Measurements from ENCODE around the gene CCSER2.

The CCSER2 gene

DNA sequence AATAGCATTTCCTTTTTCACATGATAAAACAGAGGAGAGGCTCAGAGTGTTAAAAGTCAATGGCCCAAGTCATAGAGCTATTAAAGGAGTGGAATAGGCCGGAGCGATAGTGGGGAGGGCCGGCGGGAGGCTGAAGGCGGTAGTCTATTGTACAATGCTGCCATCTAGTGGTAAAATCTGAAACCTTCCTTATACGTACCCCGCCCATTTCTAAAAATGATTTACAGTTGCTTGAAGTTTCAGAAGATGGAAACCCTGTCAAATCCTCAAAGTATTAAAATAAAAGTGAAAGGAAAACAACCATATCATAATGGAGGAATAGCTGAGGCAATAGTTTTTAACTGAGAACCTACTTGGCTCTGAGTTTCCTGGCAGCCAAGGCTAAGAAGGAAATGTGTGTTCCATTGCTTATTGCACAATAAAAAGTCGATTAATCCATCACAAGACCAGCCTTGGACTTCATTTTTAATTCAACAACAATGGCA lies 209.1 kb downstream of the CCSER2 start:
- H3K36me3 ChIP-seq (ENCODE audit: control insufficient read depth, insufficient read depth, low read length): no peaks in the 10 kb centered on the region
- H3K9me3 ChIP-seq (ENCODE audit: control insufficient read depth, low read length): no peaks in the 10 kb centered on the region
- peak in 1 of 3 donors; percentile 17 for DNase-seq
- H3K27me3 ChIP-seq (replicated peaks; ENCODE audit: control insufficient read depth, insufficient read depth, low read length, poor library complexity, severe bottlenecking): peaks cover 7% of the 10 kb centered on the region
- H3K4me3 ChIP-seq (ENCODE audit: insufficient read depth, low read depth, low read length, poor library complexity, severe bottlenecking): no peak overlapping the region
- peaks cover 8% of the 10 kb centered on the region for H3K4me1 ChIP-seq (ENCODE audit: control insufficient read depth, insufficient read depth, low read length, poor library complexity, severe bottlenecking)
- H3K27ac ChIP-seq (ENCODE audit: insufficient read depth, low read length, poor library complexity, severe bottlenecking): no peak overlapping the region

DNA sequence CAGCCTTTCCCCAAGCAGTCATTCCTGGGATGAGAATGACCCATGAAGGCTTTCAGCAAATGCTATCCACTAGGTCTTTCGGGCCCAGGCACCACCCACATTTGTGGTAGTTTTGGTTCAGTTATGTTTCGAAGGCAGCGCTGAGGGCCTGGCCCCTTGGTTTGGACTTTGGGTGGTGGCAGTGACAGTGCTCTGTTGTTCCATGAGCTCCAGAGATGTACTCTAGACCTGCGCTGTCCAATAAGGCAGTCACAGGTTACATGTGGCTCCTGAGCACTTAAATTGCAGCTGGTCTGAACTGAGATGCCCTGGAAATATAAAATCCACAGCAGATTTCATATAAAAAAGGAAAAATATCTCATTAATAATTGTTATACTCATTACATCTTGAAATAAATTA lies 209.6 kb downstream of the CCSER2 start:
- no peak overlapping the region for H3K27ac ChIP-seq (ENCODE audit: insufficient read depth, low read length, poor library complexity, severe bottlenecking)
- no peak for DNase-seq
- no peak overlapping the region for H3K4me3 ChIP-seq (ENCODE audit: insufficient read depth, low read depth, low read length, poor library complexity, severe bottlenecking)
- H3K4me1 ChIP-seq (ENCODE audit: control insufficient read depth, insufficient read depth, low read length, poor library complexity, severe bottlenecking): peaks cover 8% of the 10 kb centered on the region
- H3K27me3 ChIP-seq (replicated peaks; ENCODE audit: control insufficient read depth, insufficient read depth, low read length, poor library complexity, severe bottlenecking): peaks cover 7% of the 10 kb centered on the region
- no peaks in the 10 kb centered on the region for H3K36me3 ChIP-seq (ENCODE audit: control insufficient read depth, insufficient read depth, low read length)
- H3K9me3 ChIP-seq (ENCODE audit: control insufficient read depth, low read length): no peaks in the 10 kb centered on the region

DNA sequence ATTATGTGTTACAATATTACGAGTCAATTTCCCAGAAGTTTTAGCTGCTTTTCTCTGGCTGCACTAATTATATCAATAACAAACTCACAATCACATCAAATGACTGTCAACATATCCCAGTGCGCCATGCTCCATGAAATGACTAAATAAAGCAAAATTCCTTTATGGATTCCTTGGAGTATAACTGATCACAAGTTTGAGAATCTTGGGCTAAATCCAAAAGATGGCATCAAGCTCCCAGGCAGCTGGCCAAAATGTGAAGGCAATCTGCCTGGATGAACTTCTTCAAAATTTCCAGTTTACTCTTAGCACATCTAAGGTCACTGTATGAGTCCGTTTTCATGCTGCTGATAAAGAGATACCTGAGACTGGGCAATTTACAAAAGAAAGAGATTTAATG lies 210.8 kb downstream of the CCSER2 start:
- Histone ChIP-seq H3K27me3 (replicated peaks; ENCODE audit: control insufficient read depth, insufficient read depth, low read length, poor library complexity, severe bottlenecking) (peaks cover 7% of the 10 kb centered on the region), H3K36me3 (ENCODE audit: control insufficient read depth, insufficient read depth, low read length) (no peaks in the 10 kb centered on the region), H3K4me3 (ENCODE audit: insufficient read depth, low read depth, low read length, poor library complexity, severe bottlenecking) (no peak overlapping the region), H3K27ac (ENCODE audit: insufficient read depth, low read length, poor library complexity, severe bottlenecking) (no peak overlapping the region), H3K9me3 (ENCODE audit: control insufficient read depth, low read length) (no peaks in the 10 kb centered on the region), H3K4me1 (ENCODE audit: control insufficient read depth, insufficient read depth, low read length, poor library complexity, severe bottlenecking) (peaks cover 8% of the 10 kb centered on the region)
- DNase-seq: no peak

- peak overlapping the region; percentile 46 for H3K4me3 ChIP-seq (ENCODE audit: insufficient read depth, low read depth, low read length, poor library complexity, severe bottlenecking)
- no peak for DNase-seq
- peaks cover 7% of the 10 kb centered on the region for H3K27me3 ChIP-seq (replicated peaks; ENCODE audit: control insufficient read depth, insufficient read depth, low read length, poor library complexity, severe bottlenecking)
- H3K4me1 ChIP-seq (ENCODE audit: control insufficient read depth, insufficient read depth, low read length, poor library complexity, severe bottlenecking): peaks cover 8% of the 10 kb centered on the region
- H3K36me3 ChIP-seq (ENCODE audit: control insufficient read depth, insufficient read depth, low read length): no peaks in the 10 kb centered on the region
- no peaks in the 10 kb centered on the region for H3K9me3 ChIP-seq (ENCODE audit: control insufficient read depth, low read length)
- no peak overlapping the region for H3K27ac ChIP-seq (ENCODE audit: insufficient read depth, low read length, poor library complexity, severe bottlenecking)
These were observed 211.7 kb downstream of the CCSER2 start for GRCh38 chr10:84540022-84540616.

GRCh38 chr10:84540617-84541288 lies 212.4 kb downstream of the CCSER2 start:
- peak overlapping the region; percentile 46 for H3K4me3 ChIP-seq (ENCODE audit: insufficient read depth, low read depth, low read length, poor library complexity, severe bottlenecking)

DNA sequence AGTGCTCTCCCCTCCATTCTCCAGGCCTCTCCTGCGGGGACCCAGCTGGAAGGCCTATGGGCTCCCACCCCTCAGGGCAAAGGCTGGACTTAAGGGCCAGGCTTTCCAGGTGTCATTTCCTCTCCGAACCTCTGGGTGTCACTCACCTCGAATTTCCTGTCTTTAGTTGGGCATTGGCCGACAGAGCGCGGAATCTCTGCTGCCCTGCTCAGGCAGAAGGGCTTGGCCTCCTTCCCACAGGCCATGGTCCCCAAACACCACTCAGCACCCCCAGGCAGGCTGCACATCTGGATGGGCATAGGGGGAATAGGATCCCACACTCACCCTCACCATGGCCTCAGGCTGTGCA lies 212.9 kb downstream of the CCSER2 start:
- H3K27me3 ChIP-seq (replicated peaks; ENCODE audit: control insufficient read depth, insufficient read depth, low read length, poor library complexity, severe bottlenecking): peaks cover 7% of the 10 kb centered on the region
- peaks cover 8% of the 10 kb centered on the region for H3K4me1 ChIP-seq (ENCODE audit: control insufficient read depth, insufficient read depth, low read length, poor library complexity, severe bottlenecking)
- no peaks in the 10 kb centered on the region for H3K36me3 ChIP-seq (ENCODE audit: control insufficient read depth, insufficient read depth, low read length)
- no peaks in the 10 kb centered on the region for H3K9me3 ChIP-seq (ENCODE audit: control insufficient read depth, low read length)
- H3K27ac ChIP-seq (ENCODE audit: insufficient read depth, low read length, poor library complexity, severe bottlenecking): no peak overlapping the region
- DNase-seq: no peak
- H3K4me3 ChIP-seq (ENCODE audit: insufficient read depth, low read depth, low read length, poor library complexity, severe bottlenecking): no peak overlapping the region

More at GRCh38 chr10:84540617-84541288, 212.4 kb downstream of the CCSER2 start:
- no peaks in the 10 kb centered on the region for H3K9me3 ChIP-seq (ENCODE audit: control insufficient read depth, low read length)
- DNase-seq: peak; percentile 19 to 36 (median 29)
- peaks cover 8% of the 10 kb centered on the region for H3K4me1 ChIP-seq (ENCODE audit: control insufficient read depth, insufficient read depth, low read length, poor library complexity, severe bottlenecking)
- no peaks in the 10 kb centered on the region for H3K36me3 ChIP-seq (ENCODE audit: control insufficient read depth, insufficient read depth, low read length)
- H3K27me3 ChIP-seq (replicated peaks; ENCODE audit: control insufficient read depth, insufficient read depth, low read length, poor library complexity, severe bottlenecking): peaks cover 7% of the 10 kb centered on the region
- H3K27ac ChIP-seq (ENCODE audit: insufficient read depth, low read length, poor library complexity, severe bottlenecking): no peak overlapping the region

DNA sequence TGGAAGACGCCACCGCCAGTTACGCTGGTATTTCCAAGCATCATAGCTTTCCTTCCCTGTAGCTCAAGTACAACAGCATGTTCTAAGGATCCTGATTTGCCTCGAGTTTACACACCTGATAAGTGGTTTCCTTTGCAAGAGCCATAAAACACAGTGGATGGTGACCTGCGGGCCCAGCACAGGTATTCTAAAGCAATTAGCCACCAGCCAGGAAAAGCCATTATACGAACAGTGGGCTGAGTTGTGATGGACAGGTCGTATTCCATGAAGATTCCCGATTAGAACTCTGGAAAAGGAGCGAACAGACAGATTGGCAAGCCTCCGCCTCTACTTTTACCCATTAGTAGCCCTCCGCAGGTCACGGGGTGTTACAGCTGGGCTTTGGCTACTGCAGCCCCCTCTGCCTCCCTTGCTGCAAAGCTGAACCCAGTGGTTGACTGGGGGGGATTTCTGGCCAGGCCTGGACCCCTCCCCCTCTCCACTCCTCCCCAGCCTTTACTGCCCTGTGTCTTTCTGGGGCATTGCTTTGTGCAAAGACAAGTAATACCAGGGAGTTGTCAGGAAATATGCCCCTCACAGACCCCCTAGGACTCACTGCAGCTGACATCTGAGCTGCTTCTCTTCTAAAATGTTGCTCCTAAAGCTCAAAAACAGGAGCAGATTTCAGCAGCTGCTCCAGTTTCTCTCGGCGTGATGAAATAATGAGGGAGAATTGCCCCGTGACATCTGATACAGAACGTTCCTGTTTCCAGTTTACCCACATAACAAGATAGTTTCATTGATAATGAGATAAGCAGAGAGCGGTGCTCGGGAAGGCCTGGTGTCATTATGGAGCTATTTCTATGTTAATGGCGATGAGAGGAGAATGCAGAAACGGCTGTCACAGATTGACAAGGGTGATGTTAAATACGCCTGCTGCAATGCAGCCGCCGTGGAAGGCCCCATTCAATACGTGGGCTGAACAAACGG lies 214.4 kb downstream of the CCSER2 start:
- Histone ChIP-seq H3K27ac (ENCODE audit: insufficient read depth, low read length, poor library complexity, severe bottlenecking) (no peak overlapping the region), H3K4me1 (ENCODE audit: control insufficient read depth, insufficient read depth, low read length, poor library complexity, severe bottlenecking) (peaks cover 8% of the 10 kb centered on the region), H3K27me3 (replicated peaks; ENCODE audit: control insufficient read depth, insufficient read depth, low read length, poor library complexity, severe bottlenecking) (peaks cover 7% of the 10 kb centered on the region), H3K4me3 (ENCODE audit: insufficient read depth, low read depth, low read length, poor library complexity, severe bottlenecking) (no peak overlapping the region), H3K9me3 (ENCODE audit: control insufficient read depth, low read length) (no peaks in the 10 kb centered on the region), H3K36me3 (ENCODE audit: control insufficient read depth, insufficient read depth, low read length) (no peaks in the 10 kb centered on the region)
- no peak for DNase-seq

DNA sequence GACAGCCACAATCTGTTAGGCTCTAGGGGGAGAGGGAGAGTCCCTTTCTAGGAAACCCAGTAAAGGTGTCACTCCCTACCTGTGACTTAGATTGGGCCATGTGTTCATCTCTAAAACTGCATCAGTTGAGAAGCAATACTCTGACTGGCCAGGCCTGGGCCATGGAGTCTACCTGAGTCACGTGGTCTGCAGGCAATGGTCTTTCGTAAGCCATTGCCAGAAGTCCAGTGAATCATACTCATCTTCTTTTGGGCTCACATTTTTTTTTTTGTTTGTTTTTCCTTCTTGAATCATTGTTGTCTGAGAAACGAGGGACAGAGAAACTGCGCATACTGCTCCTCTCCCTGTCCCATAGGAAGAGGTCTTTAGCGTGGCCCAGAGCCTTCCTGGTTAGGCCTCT lies 215.6 kb downstream of the CCSER2 start:
- no peak overlapping the region for H3K27ac ChIP-seq (ENCODE audit: insufficient read depth, low read length, poor library complexity, severe bottlenecking)

DNA sequence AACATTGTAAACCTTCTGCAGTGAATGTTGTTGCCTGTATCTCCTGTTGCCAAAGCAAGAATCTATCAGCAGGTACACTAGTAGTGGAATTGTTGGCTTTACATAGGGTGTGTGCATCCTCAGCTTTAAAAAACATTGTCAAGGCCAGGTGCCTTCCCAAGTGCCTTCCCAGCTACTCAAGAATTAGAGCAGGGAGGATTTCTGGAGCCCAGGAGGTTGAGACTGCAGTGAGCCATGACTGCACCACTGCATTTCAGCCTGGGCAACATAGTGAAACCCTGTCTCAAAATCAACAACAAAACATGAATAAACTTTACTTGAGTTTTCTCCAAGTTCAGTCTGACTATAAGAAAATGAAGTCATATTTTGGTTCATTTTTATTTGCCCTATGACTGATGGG lies 217.3 kb downstream of the CCSER2 start:
- peaks cover 4% of the 10 kb centered on the region for H3K27me3 ChIP-seq (replicated peaks; ENCODE audit: control insufficient read depth, insufficient read depth, low read length, poor library complexity, severe bottlenecking)
- peaks cover 3% of the 10 kb centered on the region for H3K4me1 ChIP-seq (ENCODE audit: control insufficient read depth, insufficient read depth, low read length, poor library complexity, severe bottlenecking)
- H3K27ac ChIP-seq (ENCODE audit: insufficient read depth, low read length, poor library complexity, severe bottlenecking): no peak overlapping the region
- no peak overlapping the region for H3K4me3 ChIP-seq (ENCODE audit: insufficient read depth, low read depth, low read length, poor library complexity, severe bottlenecking)
- no peaks in the 10 kb centered on the region for H3K9me3 ChIP-seq (ENCODE audit: control insufficient read depth, low read length)
- DNase-seq: no peak
- no peaks in the 10 kb centered on the region for H3K36me3 ChIP-seq (ENCODE audit: control insufficient read depth, insufficient read depth, low read length)

More for the DNA sequence above, 215.6 kb downstream of the CCSER2 start:
- no peak overlapping the region for H3K4me3 ChIP-seq (ENCODE audit: insufficient read depth, low read depth, low read length, poor library complexity, severe bottlenecking)
- DNase-seq: no peak
- H3K27me3 ChIP-seq (replicated peaks; ENCODE audit: control insufficient read depth, insufficient read depth, low read length, poor library complexity, severe bottlenecking): peaks cover 7% of the 10 kb centered on the region
- peaks cover 8% of the 10 kb centered on the region for H3K4me1 ChIP-seq (ENCODE audit: control insufficient read depth, insufficient read depth, low read length, poor library complexity, severe bottlenecking)
- H3K36me3 ChIP-seq (ENCODE audit: control insufficient read depth, insufficient read depth, low read length): no peaks in the 10 kb centered on the region
- no peaks in the 10 kb centered on the region for H3K9me3 ChIP-seq (ENCODE audit: control insufficient read depth, low read length)
